Measurements from ENCODE around the gene PRKCI. TPM values are rescaled to one million over a fixed set of nuclear protein-coding genes. Genes with fewer than 3 reads are reported as not detected.
"Not testable (repeated sequence)": the region's sequence is repeated elsewhere in the genome, so short reads cannot be mapped to it uniquely, and the experiment has no call there.

PRKCI gene
- total RNA-seq, 4 donors from 2014 or later, result 33.5 to 125 (median 47.7) TPM

DNA sequence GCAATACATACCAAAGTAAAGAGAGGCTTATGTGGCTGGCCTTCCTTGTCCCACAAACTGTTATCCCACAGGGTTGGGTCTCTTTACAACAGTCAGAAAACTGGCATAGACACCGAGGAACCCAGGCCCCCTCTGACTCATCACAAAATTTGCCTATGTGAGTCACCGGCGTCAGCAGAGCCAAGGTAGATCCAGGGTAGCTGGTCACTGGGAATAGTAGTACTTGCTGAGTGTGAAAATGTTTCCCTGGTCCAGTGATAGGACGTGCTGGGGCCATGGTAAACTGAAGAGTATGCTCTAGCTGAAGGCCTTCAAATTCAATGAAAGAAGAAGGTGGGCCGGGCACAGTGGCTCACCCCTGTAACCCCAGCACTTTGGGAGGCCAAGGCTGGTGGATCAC lies 108.1 kb downstream of the PRKCI start:
- Histone ChIP-seq H3K27me3 (no peaks in the 10 kb centered on the region), H3K27ac (no peak overlapping the region), H3K36me3 (no peaks in the 10 kb centered on the region), H3K4me1 (peaks cover 4% of the 10 kb centered on the region), H3K9me3 (no peaks in the 10 kb centered on the region), H3K4me3 (no peak overlapping the region)
- 72% methylated on average over 5 of the region's 5 CpGs for WGBS
- DNase-seq (ENCODE audit: low spot score in 2 of 2), result no peak
- TF ChIP-seq, protein P1, sequence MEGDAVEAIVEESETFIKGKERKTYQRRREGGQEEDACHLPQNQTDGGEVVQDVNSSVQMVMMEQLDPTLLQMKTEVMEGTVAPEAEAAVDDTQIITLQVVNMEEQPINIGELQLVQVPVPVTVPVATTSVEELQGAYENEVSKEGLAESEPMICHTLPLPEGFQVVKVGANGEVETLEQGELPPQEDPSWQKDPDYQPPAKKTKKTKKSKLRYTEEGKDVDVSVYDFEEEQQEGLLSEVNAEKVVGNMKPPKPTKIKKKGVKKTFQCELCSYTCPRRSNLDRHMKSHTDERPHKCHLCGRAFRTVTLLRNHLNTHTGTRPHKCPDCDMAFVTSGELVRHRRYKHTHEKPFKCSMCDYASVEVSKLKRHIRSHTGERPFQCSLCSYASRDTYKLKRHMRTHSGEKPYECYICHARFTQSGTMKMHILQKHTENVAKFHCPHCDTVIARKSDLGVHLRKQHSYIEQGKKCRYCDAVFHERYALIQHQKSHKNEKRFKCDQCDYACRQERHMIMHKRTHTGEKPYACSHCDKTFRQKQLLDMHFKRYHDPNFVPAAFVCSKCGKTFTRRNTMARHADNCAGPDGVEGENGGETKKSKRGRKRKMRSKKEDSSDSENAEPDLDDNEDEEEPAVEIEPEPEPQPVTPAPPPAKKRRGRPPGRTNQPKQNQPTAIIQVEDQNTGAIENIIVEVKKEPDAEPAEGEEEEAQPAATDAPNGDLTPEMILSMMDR (IDR thresholded peaks at IDR 0.05), result no peak
- TF ChIP-seq POLR2AphosphoS5 (IDR thresholded peaks at IDR 0.05) (no peak), EP300 (IDR thresholded peaks at IDR 0.05) (no peak), POLR2A (IDR thresholded peaks at IDR 0.05) (no peak)

DNA sequence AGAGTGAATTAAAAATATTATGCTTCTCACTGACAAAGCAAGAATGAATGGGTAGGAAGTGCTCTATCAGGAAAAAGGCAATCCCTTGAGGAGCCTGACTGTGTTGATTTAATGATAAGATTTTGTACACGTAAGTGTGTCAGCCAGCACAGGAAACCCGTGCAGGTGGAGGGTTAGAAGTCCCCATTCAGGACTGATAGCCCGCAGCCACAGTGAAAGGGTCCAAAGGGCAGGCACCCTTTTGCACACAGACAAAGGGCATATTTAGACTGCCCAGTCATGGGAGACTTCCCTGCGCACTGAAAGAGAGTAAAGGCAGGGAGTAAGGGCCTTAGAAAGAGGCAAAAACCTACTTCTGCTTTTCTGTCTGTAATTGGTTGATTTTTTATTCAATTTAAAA lies 108.9 kb downstream of the PRKCI start:
- H3K27ac ChIP-seq, result no peak overlapping the region
- no peaks in the 10 kb centered on the region for H3K27me3 ChIP-seq
- 66% methylated on average over 4 of the region's 4 CpGs for WGBS
- no peaks in the 10 kb centered on the region for H3K9me3 ChIP-seq
- peaks cover 4% of the 10 kb centered on the region for H3K4me1 ChIP-seq
- H3K36me3 ChIP-seq, result no peaks in the 10 kb centered on the region
- TF ChIP-seq EP300 (IDR thresholded peaks at IDR 0.05) (no peak), POLR2A (IDR thresholded peaks at IDR 0.05) (no peak), POLR2AphosphoS5 (IDR thresholded peaks at IDR 0.05) (no peak)
- TF ChIP-seq, protein P1 (IDR thresholded peaks at IDR 0.05), result no peak
- DNase-seq (ENCODE audit: low spot score in 2 of 2), result no peak
- H3K4me3 ChIP-seq, result no peak overlapping the region

DNA sequence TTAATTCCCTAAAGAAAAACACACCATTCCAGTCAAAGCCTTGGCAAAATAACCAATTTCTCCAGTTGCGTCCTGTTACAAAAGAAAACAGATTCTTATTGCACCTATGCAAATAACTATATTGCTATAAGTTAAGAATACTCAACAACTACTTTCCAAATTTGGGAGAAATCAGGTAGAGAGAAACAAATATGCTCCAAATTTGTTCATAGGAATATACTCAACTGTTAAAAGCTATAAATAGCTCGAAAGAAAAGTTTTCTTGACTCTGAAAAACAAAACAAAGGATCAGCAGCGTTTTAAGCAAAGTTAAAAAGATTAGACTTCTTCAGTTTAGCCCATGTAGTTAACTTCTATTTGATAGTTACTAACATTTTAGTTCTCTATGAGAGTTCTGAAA lies 115.2 kb downstream of the PRKCI start:
- Histone ChIP-seq H3K27me3 (no peaks in the 10 kb centered on the region), H3K4me3 (no peak overlapping the region), H3K27ac (no peak overlapping the region), H3K9me3 (no peaks in the 10 kb centered on the region), H3K4me1 (no peaks in the 10 kb centered on the region), H3K36me3 (no peaks in the 10 kb centered on the region)
- no peak for DNase-seq (ENCODE audit: low spot score in 2 of 2)
- TF ChIP-seq, protein P1 (IDR thresholded peaks at IDR 0.05), result no peak
- WGBS, result 81% methylated on average over 3 of the region's 3 CpGs

DNA sequence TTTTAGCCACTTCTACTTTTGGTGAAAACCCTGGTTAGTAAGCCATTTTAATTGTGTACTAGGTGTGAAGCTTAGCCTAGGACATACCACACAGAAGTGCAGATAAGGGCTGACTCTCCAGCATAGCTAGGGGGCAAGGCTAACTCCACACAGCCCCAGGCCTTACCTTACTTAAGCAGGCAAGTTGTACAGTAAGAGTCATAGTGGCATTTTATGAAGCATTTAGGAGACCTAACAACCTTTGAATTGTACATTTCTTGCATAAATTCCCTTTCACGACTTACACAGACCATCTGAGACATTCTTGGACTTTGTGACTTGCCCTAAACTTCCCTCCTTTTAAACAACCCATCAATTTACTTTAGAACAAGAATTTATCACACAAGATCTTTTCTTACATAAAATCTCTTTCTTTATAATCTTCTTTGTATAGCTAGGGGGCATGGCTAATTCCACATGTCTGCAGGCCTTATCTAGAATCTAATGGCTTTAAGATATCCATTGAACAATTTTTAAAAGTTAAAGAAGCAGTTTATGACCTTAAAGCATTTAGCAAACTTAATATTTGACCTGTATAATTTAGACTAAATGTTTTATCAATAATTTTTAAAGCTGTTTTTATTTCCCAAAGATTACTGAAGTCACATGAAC lies 116.6 kb downstream of the PRKCI start:
- Histone ChIP-seq H3K9me3 (no peaks in the 10 kb centered on the region), H3K27ac (no peak overlapping the region), H3K4me1 (no peaks in the 10 kb centered on the region), H3K27me3 (no peaks in the 10 kb centered on the region), H3K4me3 (no peak overlapping the region), H3K36me3 (no peaks in the 10 kb centered on the region)
- DNase-seq (ENCODE audit: low spot score in 2 of 2), result no peak
- whole genome bisulfite sequencing, result 84% methylated on average over 1 of the region's 1 CpG
- no peak for TF ChIP-seq EP300 (IDR thresholded peaks at IDR 0.05)
- TF ChIP-seq POLR2AphosphoS5 (IDR thresholded peaks at IDR 0.05), result no peak
- TF ChIP-seq POLR2A (IDR thresholded peaks at IDR 0.05), result no peak
- TF ChIP-seq, protein P1 (IDR thresholded peaks at IDR 0.05), result no peak

DNA sequence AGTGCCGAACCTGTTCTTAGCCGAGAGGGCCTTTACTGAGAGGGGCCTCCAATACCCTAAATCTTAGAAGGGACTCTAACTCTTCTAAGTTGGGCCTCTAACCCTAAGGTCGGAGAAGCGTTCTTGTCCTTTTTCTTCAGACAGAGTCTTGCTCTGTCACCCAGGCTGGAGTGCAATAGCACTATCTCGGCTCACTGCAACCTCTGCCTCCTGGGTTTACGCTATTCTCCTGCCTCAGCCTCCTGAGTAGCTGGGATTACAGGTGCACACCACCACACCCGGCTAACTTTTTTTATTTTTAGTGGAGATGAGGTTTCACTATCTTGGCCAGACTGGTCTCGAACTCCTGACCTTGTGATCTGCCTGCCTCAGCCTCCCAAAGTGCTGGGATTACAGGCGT lies 120.0 kb downstream of the PRKCI start:
- 94% methylated on average over 9 of the region's 9 CpGs for WGBS
- not testable (repeated sequence) for H3K9me3 ChIP-seq; H3K36me3 ChIP-seq; DNase-seq (ENCODE audit: low spot score in 2 of 2); H3K27ac ChIP-seq; H3K4me1 ChIP-seq; H3K27me3 ChIP-seq; H3K4me3 ChIP-seq

DNA sequence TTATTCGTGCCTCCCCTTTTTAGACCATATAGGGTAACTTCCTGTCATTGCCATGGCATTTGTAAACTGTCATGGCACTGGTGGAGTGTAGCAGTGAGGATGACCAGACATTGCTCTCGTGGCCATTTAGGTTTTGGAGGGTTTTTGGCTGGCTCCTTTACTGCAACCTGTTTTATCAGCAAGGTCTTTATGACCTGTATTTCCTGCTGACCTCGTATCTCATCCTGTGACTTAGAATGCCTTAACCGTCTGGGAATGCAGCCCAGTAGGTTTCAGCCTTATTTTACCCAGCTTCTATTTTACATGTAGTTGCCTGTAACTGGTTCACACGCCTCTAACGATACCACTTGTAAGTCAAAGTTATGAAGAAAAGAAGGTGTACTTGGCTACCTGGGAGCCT lies 121.6 kb downstream of the PRKCI start:
- H3K4me1 ChIP-seq; H3K36me3 ChIP-seq; H3K27ac ChIP-seq; H3K4me3 ChIP-seq; DNase-seq (ENCODE audit: low spot score in 2 of 2); H3K27me3 ChIP-seq; H3K9me3 ChIP-seq: not testable (repeated sequence)
- 52% methylated on average over 6 of the region's 6 CpGs for WGBS

Measured in suprapubic skin (tissue), 4 donors.